Upper lobe of left lung (tissue), 4 donors: ENCODE data around the gene GFPT2.

Experiments
- POLR2A ChIP-seq, 4 donors: fragments of 450-650 bp; IDR thresholded peaks; one replicate each; pipeline ENCODE4 v1.5.1; 2016 to 2017; ENCODE audit warnings: antibody characterized with exemption in 4 of 4, mild to moderate bottlenecking in 2 of 4
- TF ChIP-seq, protein P1 (sequence below), 6 experiments: fragments of 450-650 bp in 4 of 6; fragments of 200-600 bp in 2 of 6; sonication (generic) in 2 of 6; IDR thresholded peaks; one replicate each; pipeline ENCODE4 v1.5.1; 2016 to 2019; ENCODE audit warnings: antibody characterized with exemption in 6 of 6

GRCh38 chr5:180336234-180337020 lies 16.7 kb downstream of the GFPT2 start:
- TF ChIP-seq, protein P1, sequence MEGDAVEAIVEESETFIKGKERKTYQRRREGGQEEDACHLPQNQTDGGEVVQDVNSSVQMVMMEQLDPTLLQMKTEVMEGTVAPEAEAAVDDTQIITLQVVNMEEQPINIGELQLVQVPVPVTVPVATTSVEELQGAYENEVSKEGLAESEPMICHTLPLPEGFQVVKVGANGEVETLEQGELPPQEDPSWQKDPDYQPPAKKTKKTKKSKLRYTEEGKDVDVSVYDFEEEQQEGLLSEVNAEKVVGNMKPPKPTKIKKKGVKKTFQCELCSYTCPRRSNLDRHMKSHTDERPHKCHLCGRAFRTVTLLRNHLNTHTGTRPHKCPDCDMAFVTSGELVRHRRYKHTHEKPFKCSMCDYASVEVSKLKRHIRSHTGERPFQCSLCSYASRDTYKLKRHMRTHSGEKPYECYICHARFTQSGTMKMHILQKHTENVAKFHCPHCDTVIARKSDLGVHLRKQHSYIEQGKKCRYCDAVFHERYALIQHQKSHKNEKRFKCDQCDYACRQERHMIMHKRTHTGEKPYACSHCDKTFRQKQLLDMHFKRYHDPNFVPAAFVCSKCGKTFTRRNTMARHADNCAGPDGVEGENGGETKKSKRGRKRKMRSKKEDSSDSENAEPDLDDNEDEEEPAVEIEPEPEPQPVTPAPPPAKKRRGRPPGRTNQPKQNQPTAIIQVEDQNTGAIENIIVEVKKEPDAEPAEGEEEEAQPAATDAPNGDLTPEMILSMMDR (IDR thresholded peaks at IDR 0.05) = no peak
- no peak for TF ChIP-seq POLR2A (IDR thresholded peaks at IDR 0.05)
